Measurements from ENCODE around the gene BANK1. TPM values are rescaled to one million over a fixed set of nuclear protein-coding genes. Genes with fewer than 3 reads are reported as not detected.

Gene BANK1
- total RNA-seq, 1 donor from 2014 or later, result 5.3 TPM

- ATAC-seq, result no peak
Measured at GRCh38 chr4:102064747-102065442, 274.4 kb downstream of the BANK1 start.

GRCh38 chr4:102076622-102077021 is 286.1 kb downstream of the BANK1 start:
- intact Hi-C loops (cut with DNase I), result no loop called here
- no peak for ATAC-seq
- no peak for DNase-seq (ENCODE audit: low spot score)

More at GRCh38 chr4:102064747-102065442, 274.4 kb downstream of the BANK1 start:
- intact Hi-C loops (cut with DNase I), result no loop called here
- DNase-seq (ENCODE audit: low spot score), result no peak

GRCh38 chr4:102080184-102080583 is 289.7 kb downstream of the BANK1 start:
- intact Hi-C loops (cut with DNase I), result no loop called here
- no peak for ATAC-seq
- DNase-seq (ENCODE audit: low spot score), result no peak

- intact Hi-C loops (cut with DNase I), result no loop called here
- ATAC-seq, result no peak
- no peak for DNase-seq (ENCODE audit: low spot score)
Measured at GRCh38 chr4:102089850-102090621, 299.5 kb downstream of the BANK1 start.

GRCh38 chr4:102091656-102092055 is 301.1 kb downstream of the BANK1 start:
- DNase-seq (ENCODE audit: low spot score), result no peak
- intact Hi-C loops (cut with DNase I), result no loop called here
- no peak for ATAC-seq

DNA sequence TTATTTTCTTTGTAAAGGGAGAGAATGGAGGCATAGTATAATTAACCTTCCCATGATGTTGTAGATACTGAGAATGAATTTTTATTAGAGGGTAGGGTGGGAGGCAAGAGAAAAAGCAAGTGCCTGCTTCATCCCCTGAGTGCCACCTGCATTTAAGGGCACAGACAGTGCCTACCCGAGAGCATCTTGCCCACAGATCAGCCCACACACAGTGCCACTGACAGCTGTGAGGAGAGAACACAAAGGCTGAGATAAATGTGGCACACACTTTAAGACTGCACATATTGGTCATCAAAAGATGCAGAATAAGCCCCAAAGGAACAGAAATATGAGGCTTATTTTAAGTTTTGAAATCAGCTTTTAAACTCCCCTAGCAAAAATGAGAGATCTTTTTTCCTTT is 304.0 kb downstream of the BANK1 start:
- DNase-seq (ENCODE audit: low spot score) (no peak), ATAC-seq (no peak)
- intact Hi-C loops (cut with DNase I), result no loop called here

- ATAC-seq (no peak), DNase-seq (ENCODE audit: low spot score) (no peak)
- intact Hi-C loops (cut with DNase I), result no loop called here
Measured at GRCh38 chr4:102103368-102103767, 312.8 kb downstream of the BANK1 start.

DNA sequence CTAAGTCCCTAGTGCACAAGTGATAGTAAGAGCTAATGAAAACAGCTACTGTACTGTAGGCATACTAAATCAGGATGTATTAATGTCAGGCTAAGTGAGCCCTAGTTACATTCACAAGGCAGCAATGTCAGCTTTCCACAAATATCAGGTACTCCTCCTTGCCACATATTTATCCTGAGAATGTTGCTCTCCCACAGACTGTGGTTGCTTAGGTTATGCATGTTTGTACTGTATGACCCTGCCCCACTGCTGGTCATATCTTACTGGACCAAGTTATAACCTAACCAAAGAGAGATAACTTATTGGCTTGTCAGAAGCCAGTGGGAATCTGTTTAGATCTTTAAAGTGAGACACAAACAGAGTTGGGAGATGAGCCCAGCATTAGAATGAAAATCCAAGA is 313.7 kb downstream of the BANK1 start:
- ATAC-seq (no peak), DNase-seq (ENCODE audit: low spot score) (no peak)
- intact Hi-C loops (cut with DNase I), result no loop called here

GRCh38 chr4:102105983-102106382 is 315.5 kb downstream of the BANK1 start:
- no peak for DNase-seq (ENCODE audit: low spot score)
- ATAC-seq, result no peak
- intact Hi-C loops (cut with DNase I), result no loop called here

DNA sequence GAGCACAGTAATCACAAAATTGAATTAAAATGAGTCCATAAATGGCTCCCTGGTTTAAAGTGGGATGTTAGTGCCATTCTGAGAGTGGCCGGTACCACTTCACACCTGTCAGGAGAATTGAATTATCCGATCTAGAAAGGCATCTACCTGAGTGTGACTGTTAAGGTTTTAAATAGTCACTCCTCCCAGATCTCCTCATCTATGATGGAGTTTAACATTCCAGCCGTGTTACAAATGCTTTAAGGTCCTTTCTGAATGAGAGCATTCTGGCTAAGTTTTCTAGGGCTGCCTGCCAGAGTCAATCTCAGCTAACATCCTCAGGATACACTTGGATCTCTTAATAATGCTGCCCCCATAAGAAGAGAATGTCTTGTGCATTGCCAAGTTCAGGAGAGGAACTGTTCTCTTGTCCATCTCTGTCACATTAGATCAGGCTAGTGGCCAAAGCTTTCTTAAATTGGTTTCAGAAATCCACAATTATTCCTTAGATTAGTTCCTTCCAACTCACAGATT is 323.6 kb downstream of the BANK1 start:
- no peak for ATAC-seq
- intact Hi-C loops (cut with DNase I), result no loop called here
- no peak for DNase-seq (ENCODE audit: low spot score)

DNA sequence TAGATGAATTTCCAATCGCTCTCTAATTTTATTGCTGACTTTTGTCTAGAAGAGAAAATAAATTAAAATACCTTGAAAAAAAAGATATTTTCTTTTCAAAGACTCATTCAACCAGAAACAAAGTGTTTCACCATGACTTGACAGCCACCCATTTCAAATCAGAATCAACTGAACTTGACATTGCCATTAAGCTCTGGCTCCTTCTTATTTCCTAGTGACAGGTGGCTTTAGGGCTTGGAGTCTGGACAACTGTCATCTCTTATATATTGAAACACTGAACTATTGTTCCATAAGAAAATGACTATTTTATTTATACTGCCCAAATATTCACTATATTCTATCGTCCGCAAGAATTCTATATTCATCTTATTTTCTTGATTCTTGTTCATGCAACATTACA is 325.6 kb downstream of the BANK1 start:
- no peak for DNase-seq (ENCODE audit: low spot score)
- no peak for ATAC-seq
- intact Hi-C loops (cut with DNase I), result no loop called here

GRCh38 chr4:102120846-102121245 is 330.3 kb downstream of the BANK1 start:
- DNase-seq (ENCODE audit: low spot score), result no peak
- intact Hi-C loops (cut with DNase I), result no loop called here
- no peak for ATAC-seq
